RWPE2 (cell line): ENCODE results near the gene CMSS1.

ENCODE experiments used
- ATAC-seq: fragments of 200-7000 bp; cut with Tn5 transposase; 3 replicates; pipeline ENCODE4 v1.9.1; 2021; ENCODE audit warnings: low read depth
- DNase-seq: peaks from one replicate; pipeline ENCODE4 v3.0.0-alpha.2; 2020; ENCODE audit warnings: low spot score
- H3K27ac ChIP-seq: fragments of 450-650 bp; 2 replicates; pipeline ENCODE4 v1.5.1; 2017; ENCODE audit warnings: mild to moderate bottlenecking; ENCODE audit not compliant: poor library complexity, severe bottlenecking
- H3K27me3 ChIP-seq: fragments of 250-450 bp; sonication (Bioruptor Pico); 2 replicates; pipeline ENCODE4 v1.5.1; 2021; ENCODE audit warnings: mild to moderate bottlenecking, moderate library complexity; ENCODE audit not compliant: insufficient read depth, poor library complexity, severe bottlenecking
- H3K36me3 ChIP-seq: fragments of 250-450 bp; sonication (Bioruptor Pico); 2 replicates; pipeline ENCODE4 v1.5.1; 2020; ENCODE audit warnings: low read depth, mild to moderate bottlenecking, moderate library complexity
- H3K4me1 ChIP-seq: fragments of 250-450 bp; sonication (Bioruptor Pico); 2 replicates; pipeline ENCODE4 v1.5.1; 2021; ENCODE audit warnings: mild to moderate bottlenecking, moderate library complexity; ENCODE audit not compliant: insufficient read depth, poor library complexity, severe bottlenecking
- H3K4me3 ChIP-seq: fragments of 250-450 bp; sonication (Bioruptor Pico); 2 replicates; pipeline ENCODE4 v1.5.1; 2021; ENCODE audit warnings: mild to moderate bottlenecking, moderate library complexity; ENCODE audit not compliant: severe bottlenecking
- H3K9me3 ChIP-seq: fragments of 250-450 bp; sonication (Bioruptor Pico); 2 replicates; pipeline ENCODE4 v1.5.1; 2021; ENCODE audit warnings: mild to moderate bottlenecking, moderate library complexity; ENCODE audit not compliant: severe bottlenecking
- CTCF ChIP-seq: fragments of 450-650 bp; IDR thresholded peaks from one replicate; pipeline ENCODE4 v1.5.1; 2017; ENCODE audit warnings: mild to moderate bottlenecking, moderate library complexity; ENCODE audit not compliant: poor library complexity, severe bottlenecking

CMSS1 gene

GRCh38 chr3:99877031-99877579, 59.4 kb downstream of the CMSS1 start:
- TF ChIP-seq CTCF = no peak
- H3K27ac ChIP-seq = peak overlapping the region; percentile 8
- no peaks in the 10 kb centered on the region for H3K9me3 ChIP-seq
- no peaks in the 10 kb centered on the region for H3K27me3 ChIP-seq
- ATAC-seq = no peak
- H3K4me3 ChIP-seq = no peak overlapping the region
- H3K36me3 ChIP-seq = no peaks in the 10 kb centered on the region
- no peak for DNase-seq
- H3K4me1 ChIP-seq = peaks cover 34% of the 10 kb centered on the region

- Histone ChIP-seq H3K4me1 (peaks cover 34% of the 10 kb centered on the region), H3K9me3 (no peaks in the 10 kb centered on the region), H3K27me3 (no peaks in the 10 kb centered on the region), H3K27ac (no peak overlapping the region), H3K4me3 (no peak overlapping the region), H3K36me3 (no peaks in the 10 kb centered on the region)
- DNase-seq (no peak), ATAC-seq (peak; percentile 70)
- TF ChIP-seq CTCF = no peak
These were observed 60.3 kb downstream of the CMSS1 start for GRCh38 chr3:99878005-99878404.

GRCh38 chr3:99879275-99879674, 61.6 kb downstream of the CMSS1 start:
- no peak for DNase-seq
- no peak for TF ChIP-seq CTCF
- no peaks in the 10 kb centered on the region for H3K9me3 ChIP-seq
- no peaks in the 10 kb centered on the region for H3K36me3 ChIP-seq
- no peak for ATAC-seq
- H3K27ac ChIP-seq = no peak overlapping the region
- no peak overlapping the region for H3K4me3 ChIP-seq
- no peaks in the 10 kb centered on the region for H3K27me3 ChIP-seq
- peaks cover 24% of the 10 kb centered on the region for H3K4me1 ChIP-seq

- Histone ChIP-seq H3K27me3 (no peaks in the 10 kb centered on the region), H3K27ac (no peak overlapping the region), H3K4me1 (peaks cover 14% of the 10 kb centered on the region), H3K36me3 (no peaks in the 10 kb centered on the region), H3K4me3 (no peak overlapping the region), H3K9me3 (no peaks in the 10 kb centered on the region)
- ATAC-seq (no peak), DNase-seq (no peak)
- no peak for TF ChIP-seq CTCF
These were observed 63.5 kb downstream of the CMSS1 start for GRCh38 chr3:99881121-99881524.

- H3K4me1 ChIP-seq = peaks cover 6% of the 10 kb centered on the region
- H3K27ac ChIP-seq = no peak overlapping the region
- DNase-seq = no peak
- no peak for TF ChIP-seq CTCF
- H3K27me3 ChIP-seq = no peaks in the 10 kb centered on the region
- no peak overlapping the region for H3K4me3 ChIP-seq
- no peaks in the 10 kb centered on the region for H3K36me3 ChIP-seq
- H3K9me3 ChIP-seq = no peaks in the 10 kb centered on the region
- no peak for ATAC-seq
These were observed 64.9 kb downstream of the CMSS1 start for GRCh38 chr3:99882436-99883137.
